ENCODE results near the gene ASCL1. TPM values are rescaled to one million over a fixed set of nuclear protein-coding genes. Genes with fewer than 3 reads are reported as not detected.

ASCL1 gene
- polyA plus RNA-seq, 2 of the 4 experiments (the other 2 are of a cell fraction), result 0.05 TPM; not detected in 1

DNA sequence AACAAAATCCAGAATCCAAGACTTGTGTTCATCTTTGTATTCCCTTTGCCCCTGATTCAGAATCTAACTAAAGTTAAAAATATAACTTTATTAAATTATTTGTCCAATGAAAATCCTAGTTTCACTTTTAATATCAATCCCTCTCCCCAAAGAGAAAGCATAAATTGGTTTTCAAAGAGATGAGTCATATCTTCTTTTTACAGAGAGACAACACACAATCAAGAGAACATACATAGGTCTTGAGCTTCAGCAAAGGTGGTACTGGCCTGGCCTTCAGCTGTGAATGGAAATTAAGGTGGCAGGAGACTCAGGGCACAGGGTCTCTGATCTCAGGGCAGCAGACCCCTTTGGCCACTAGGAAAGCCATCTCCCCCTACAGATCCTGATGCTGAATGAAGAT is 4.3 kb upstream of the ASCL1 start:
- Histone ChIP-seq H3K9me3 (no peaks in the 10 kb centered on the region), H3K27ac (no peak overlapping the region), H3K4me1 (no peaks in the 10 kb centered on the region), H3K4me2 (no peak overlapping the region), H3K4me3 (no peak overlapping the region)
- ChIA-PET POLR2A (no interaction called here), CTCF (interaction anchor here (1.6 kb wide), 1 partner anchor 595 kb away, joined by 5 read pairs; no protein-coding TSS in a partner anchor)
- TF ChIP-seq CHD2 (IDR thresholded peaks at IDR 0.05; ENCODE audit: low read length, partially characterized antibody) (no peak), FOSL2 (IDR thresholded peaks at IDR 0.05) (no peak), FOSL2 (CRISPR knock-in tag; IDR thresholded peaks at IDR 0.05) (peak; percentile 33; the same call in 1 of the 2 replicates)
- ATAC-seq (no peak), FAIRE-seq (no peak), DNase-seq (ENCODE audit: low read depth in 1 of 2, low spot score in 1 of 2) (no peak)

GRCh38 chr12:102954134-102954533 is 3.3 kb upstream of the ASCL1 start:
- FAIRE-seq (no peak), ATAC-seq (no peak), DNase-seq (ENCODE audit: low read depth in 1 of 2, low spot score in 1 of 2) (no peak)
- H3K9me3 ChIP-seq, result no peaks in the 10 kb centered on the region
- ChIA-PET POLR2A (no interaction called here), CTCF (interaction anchor here (1.6 kb wide), 1 partner anchor 594 kb away, joined by 5 read pairs; no protein-coding TSS in a partner anchor)
- TF ChIP-seq, protein P1, sequence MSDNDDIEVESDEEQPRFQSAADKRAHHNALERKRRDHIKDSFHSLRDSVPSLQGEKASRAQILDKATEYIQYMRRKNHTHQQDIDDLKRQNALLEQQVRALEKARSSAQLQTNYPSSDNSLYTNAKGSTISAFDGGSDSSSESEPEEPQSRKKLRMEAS (IDR thresholded peaks at IDR 0.05), result no peak
- TF ChIP-seq FOXS1 (CRISPR knock-in tag; IDR thresholded peaks at IDR 0.05) (no peak), MAFK (IDR thresholded peaks at IDR 0.05; ENCODE audit: partially characterized antibody) (no peak), MAZ (IDR thresholded peaks at IDR 0.05; ENCODE audit: borderline replicate concordance, low read depth, low read length) (no peak), KDM1A (IDR thresholded peaks at IDR 0.05; ENCODE audit: low read depth) (no peak), EHMT2 (IDR thresholded peaks at IDR 0.05; ENCODE audit: low read depth) (no peak), ZNF302 (CRISPR knock-in tag; IDR thresholded peaks at IDR 0.05) (no peak), POLR2A (IDR thresholded peaks at IDR 0.05; ENCODE audit: low read length) (no peak), KDM5A (IDR thresholded peaks at IDR 0.05) (no peak), PBX3 (IDR thresholded peaks at IDR 0.05) (no peak), ZSCAN20 (CRISPR knock-in tag; IDR thresholded peaks at IDR 0.05) (no peak), NR3C1 (IDR thresholded peaks at IDR 0.05) (no peak), HOXB13 (CRISPR knock-in tag; IDR thresholded peaks at IDR 0.05; ENCODE audit: low read depth) (no peak), CHD4 (IDR thresholded peaks at IDR 0.05; ENCODE audit: borderline replicate concordance) (no peak), PHF8 (IDR thresholded peaks at IDR 0.05; ENCODE audit: borderline replicate concordance, low read depth) (no peak), HDAC2 (IDR thresholded peaks at IDR 0.05) (no peak)
- TF ChIP-seq, protein P2, sequence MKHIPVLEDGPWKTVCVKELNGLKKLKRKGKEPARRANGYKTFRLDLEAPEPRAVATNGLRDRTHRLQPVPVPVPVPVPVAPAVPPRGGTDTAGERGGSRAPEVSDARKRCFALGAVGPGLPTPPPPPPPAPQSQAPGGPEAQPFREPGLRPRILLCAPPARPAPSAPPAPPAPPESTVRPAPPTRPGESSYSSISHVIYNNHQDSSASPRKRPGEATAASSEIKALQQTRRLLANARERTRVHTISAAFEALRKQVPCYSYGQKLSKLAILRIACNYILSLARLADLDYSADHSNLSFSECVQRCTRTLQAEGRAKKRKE (CRISPR knock-in tag; IDR thresholded peaks at IDR 0.05; ENCODE audit: low read depth), result no peak
- TF ChIP-seq, protein P3, sequence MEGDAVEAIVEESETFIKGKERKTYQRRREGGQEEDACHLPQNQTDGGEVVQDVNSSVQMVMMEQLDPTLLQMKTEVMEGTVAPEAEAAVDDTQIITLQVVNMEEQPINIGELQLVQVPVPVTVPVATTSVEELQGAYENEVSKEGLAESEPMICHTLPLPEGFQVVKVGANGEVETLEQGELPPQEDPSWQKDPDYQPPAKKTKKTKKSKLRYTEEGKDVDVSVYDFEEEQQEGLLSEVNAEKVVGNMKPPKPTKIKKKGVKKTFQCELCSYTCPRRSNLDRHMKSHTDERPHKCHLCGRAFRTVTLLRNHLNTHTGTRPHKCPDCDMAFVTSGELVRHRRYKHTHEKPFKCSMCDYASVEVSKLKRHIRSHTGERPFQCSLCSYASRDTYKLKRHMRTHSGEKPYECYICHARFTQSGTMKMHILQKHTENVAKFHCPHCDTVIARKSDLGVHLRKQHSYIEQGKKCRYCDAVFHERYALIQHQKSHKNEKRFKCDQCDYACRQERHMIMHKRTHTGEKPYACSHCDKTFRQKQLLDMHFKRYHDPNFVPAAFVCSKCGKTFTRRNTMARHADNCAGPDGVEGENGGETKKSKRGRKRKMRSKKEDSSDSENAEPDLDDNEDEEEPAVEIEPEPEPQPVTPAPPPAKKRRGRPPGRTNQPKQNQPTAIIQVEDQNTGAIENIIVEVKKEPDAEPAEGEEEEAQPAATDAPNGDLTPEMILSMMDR (IDR thresholded peaks at IDR 0.05), result no peak
- TF ChIP-seq, protein P4, sequence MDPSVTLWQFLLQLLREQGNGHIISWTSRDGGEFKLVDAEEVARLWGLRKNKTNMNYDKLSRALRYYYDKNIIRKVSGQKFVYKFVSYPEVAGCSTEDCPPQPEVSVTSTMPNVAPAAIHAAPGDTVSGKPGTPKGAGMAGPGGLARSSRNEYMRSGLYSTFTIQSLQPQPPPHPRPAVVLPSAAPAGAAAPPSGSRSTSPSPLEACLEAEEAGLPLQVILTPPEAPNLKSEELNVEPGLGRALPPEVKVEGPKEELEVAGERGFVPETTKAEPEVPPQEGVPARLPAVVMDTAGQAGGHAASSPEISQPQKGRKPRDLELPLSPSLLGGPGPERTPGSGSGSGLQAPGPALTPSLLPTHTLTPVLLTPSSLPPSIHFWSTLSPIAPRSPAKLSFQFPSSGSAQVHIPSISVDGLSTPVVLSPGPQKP (IDR thresholded peaks at IDR 0.05; ENCODE audit: low read depth, low read length), result no peak
- no peak overlapping the region for H3K4me3 ChIP-seq
- no peak overlapping the region for H3K27ac ChIP-seq
- H3K4me2 ChIP-seq, result no peak overlapping the region
- no peaks in the 10 kb centered on the region for H3K4me1 ChIP-seq
- 0% methylated on average over 1 of the region's 1 CpG for WGBS (ENCODE audit: missing lambda C conversion rate)
